H1 (cell line): ENCODE data around the gene C3orf22.

ENCODE experiments used
- SIX5 ChIP-seq: IDR thresholded peaks from 2 replicates; pipeline ENCODE4 v1.6.1; 2011; ENCODE audit warnings: mild to moderate bottlenecking, low read depth, low read length
- TF ChIP-seq, protein P1 (sequence below), 3 experiments: IDR thresholded peaks; 1 replicate in 2 of 3; 2 replicates in 1 of 3; pipeline versions ENCODE4 v1.5.1 to v1.6.1; 2011; ENCODE audit warnings: low read length in 3 of 3, mild to moderate bottlenecking in 3 of 3, inconsistent platforms in 2 of 3, low read depth in 1 of 3, moderate library complexity in 1 of 3; ENCODE audit not compliant: insufficient read depth in 1 of 3; ENCODE audit errors: control extremely low read depth in 1 of 3

DNA sequence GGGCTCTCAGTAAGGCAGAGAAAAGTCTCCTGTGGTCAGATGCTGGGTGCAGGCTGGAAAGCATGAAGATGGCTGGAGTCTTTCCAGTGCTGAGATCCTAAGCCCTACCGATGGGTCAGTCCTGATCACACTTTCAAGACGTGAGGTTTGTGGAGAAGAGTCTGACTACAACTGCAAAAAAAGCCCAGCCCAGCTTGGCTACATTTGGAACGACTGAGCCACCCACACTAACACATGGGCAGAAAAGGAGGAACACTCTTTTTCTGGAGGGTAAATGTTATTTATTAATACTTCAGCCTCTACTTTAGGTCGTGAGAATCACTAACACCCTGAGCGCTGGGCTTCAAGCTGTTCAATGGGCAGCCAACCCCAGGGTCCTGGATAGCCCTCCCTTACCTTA, 22.0 kb upstream of the C3orf22 start:
- no peak for TF ChIP-seq SIX5
- TF ChIP-seq, protein P1, sequence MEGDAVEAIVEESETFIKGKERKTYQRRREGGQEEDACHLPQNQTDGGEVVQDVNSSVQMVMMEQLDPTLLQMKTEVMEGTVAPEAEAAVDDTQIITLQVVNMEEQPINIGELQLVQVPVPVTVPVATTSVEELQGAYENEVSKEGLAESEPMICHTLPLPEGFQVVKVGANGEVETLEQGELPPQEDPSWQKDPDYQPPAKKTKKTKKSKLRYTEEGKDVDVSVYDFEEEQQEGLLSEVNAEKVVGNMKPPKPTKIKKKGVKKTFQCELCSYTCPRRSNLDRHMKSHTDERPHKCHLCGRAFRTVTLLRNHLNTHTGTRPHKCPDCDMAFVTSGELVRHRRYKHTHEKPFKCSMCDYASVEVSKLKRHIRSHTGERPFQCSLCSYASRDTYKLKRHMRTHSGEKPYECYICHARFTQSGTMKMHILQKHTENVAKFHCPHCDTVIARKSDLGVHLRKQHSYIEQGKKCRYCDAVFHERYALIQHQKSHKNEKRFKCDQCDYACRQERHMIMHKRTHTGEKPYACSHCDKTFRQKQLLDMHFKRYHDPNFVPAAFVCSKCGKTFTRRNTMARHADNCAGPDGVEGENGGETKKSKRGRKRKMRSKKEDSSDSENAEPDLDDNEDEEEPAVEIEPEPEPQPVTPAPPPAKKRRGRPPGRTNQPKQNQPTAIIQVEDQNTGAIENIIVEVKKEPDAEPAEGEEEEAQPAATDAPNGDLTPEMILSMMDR (IDR thresholded peaks at IDR 0.05; ENCODE audit: control extremely low read depth in 1 of 3, insufficient read depth in 1 of 3, low read depth in 1 of 3, low read length in 3 of 3): no peak
